SK-N-SH treated with all-trans-retinoic acid at 6 μM for 48 hours (cell line): ENCODE data around the gene PROM2.

Experiments used
- ATAC-seq: fragments of 200-7000 bp; cut with Tn5 transposase; 3 replicates; pipeline ENCODE4 v1.9.1; 2020; ENCODE audit warnings: mild to moderate bottlenecking, moderate library complexity
- ARNTL ChIP-seq: fragments of 450-650 bp; formaldehyde crosslinking; IDR thresholded peaks from 2 replicates; pipeline ENCODE4 v1.5.0; 2020; ENCODE audit warnings: low read depth, mild to moderate bottlenecking, moderate library complexity, borderline replicate concordance
- BACH2 ChIP-seq: fragments of 250-450 bp; sonication (Bioruptor Pico); IDR thresholded peaks from 2 replicates; pipeline ENCODE4 v1.9.0; 2021; ENCODE audit warnings: mild to moderate bottlenecking, borderline replicate concordance
- CSDC2 ChIP-seq: fragments of 250-450 bp; sonication (Bioruptor Pico); IDR thresholded peaks from 2 replicates; pipeline ENCODE4 v1.5.0; 2020; ENCODE audit warnings: mild to moderate bottlenecking, moderate library complexity
- ESRRG ChIP-seq: fragments of 250-450 bp; sonication (Bioruptor Pico); IDR thresholded peaks from 2 replicates; pipeline ENCODE4 v1.6.1; 2021; ENCODE audit warnings: mild to moderate bottlenecking
- GLIS3 ChIP-seq: fragments of 250-450 bp; sonication (Bioruptor Pico); IDR thresholded peaks from 2 replicates; pipeline ENCODE4 v1.5.0; 2020; ENCODE audit warnings: mild to moderate bottlenecking, moderate library complexity
- ISL1 ChIP-seq: fragments of 250-450 bp; sonication (Bioruptor Pico); IDR thresholded peaks from 2 replicates; pipeline ENCODE4 v2.1.2; 2022; ENCODE audit warnings: mild to moderate bottlenecking, moderate library complexity
- PPARA ChIP-seq: fragments of 250-450 bp; sonication (Bioruptor Pico); IDR thresholded peaks from 2 replicates; pipeline ENCODE4 v1.5.0; 2020; ENCODE audit warnings: mild to moderate bottlenecking, borderline replicate concordance
- RARB ChIP-seq: fragments of 250-450 bp; sonication (Bioruptor Pico); IDR thresholded peaks from 2 replicates; pipeline ENCODE4 v1.8.0; 2021; ENCODE audit warnings: mild to moderate bottlenecking, moderate library complexity
- SNAI2 ChIP-seq: fragments of 250-450 bp; sonication (Bioruptor Pico); IDR thresholded peaks from 2 replicates; pipeline ENCODE4 v1.5.0; 2020; ENCODE audit warnings: mild to moderate bottlenecking, moderate library complexity
- TCF4 ChIP-seq: fragments of 250-450 bp; sonication (Bioruptor Pico); IDR thresholded peaks from 2 replicates; pipeline ENCODE4 v1.8.0; 2021; ENCODE audit warnings: mild to moderate bottlenecking, moderate library complexity, borderline replicate concordance
- TOX ChIP-seq: fragments of 250-450 bp; sonication (Bioruptor Pico); IDR thresholded peaks from 2 replicates; pipeline ENCODE4 v1.8.0; 2021; ENCODE audit warnings: mild to moderate bottlenecking, moderate library complexity, borderline replicate concordance
- ZC3H10 ChIP-seq: fragments of 250-450 bp; sonication (Bioruptor Pico); IDR thresholded peaks from 2 replicates; pipeline ENCODE4 v1.5.1; 2021; ENCODE audit warnings: mild to moderate bottlenecking, moderate library complexity
- ZFP3 ChIP-seq: fragments of 250-450 bp; sonication (Bioruptor Pico); IDR thresholded peaks from 2 replicates; pipeline ENCODE4 v1.5.0; 2020; ENCODE audit warnings: mild to moderate bottlenecking, moderate library complexity
- ZFP30 ChIP-seq: fragments of 450-650 bp; formaldehyde crosslinking; IDR thresholded peaks from 2 replicates; pipeline ENCODE4 v1.5.0; 2022; ENCODE audit warnings: mild to moderate bottlenecking, moderate library complexity
- ZNF565 ChIP-seq: fragments of 450-650 bp; formaldehyde crosslinking; conservative IDR thresholded peaks from 2 replicates; pipeline ENCODE4 v1.5.0; 2020; ENCODE audit warnings: low read depth, mild to moderate bottlenecking, moderate library complexity
- ZNF70 ChIP-seq: fragments of 450-650 bp; formaldehyde crosslinking; IDR thresholded peaks from 2 replicates; pipeline ENCODE4 v1.5.0; 2020; ENCODE audit warnings: mild to moderate bottlenecking, moderate library complexity
- ZNF8 ChIP-seq: fragments of 450-650 bp; formaldehyde crosslinking; IDR thresholded peaks from 2 replicates; pipeline ENCODE4 v1.5.0; 2020; ENCODE audit warnings: mild to moderate bottlenecking, moderate library complexity
- TF ChIP-seq, protein P1 (sequence below): fragments of 250-450 bp; sonication (Bioruptor Pico); IDR thresholded peaks from 2 replicates; pipeline ENCODE4 v1.5.1; 2021; ENCODE audit warnings: mild to moderate bottlenecking, moderate library complexity
- TF ChIP-seq, protein P2 (sequence below): fragments of 250-450 bp; sonication (Bioruptor Pico); IDR thresholded peaks from 2 replicates; pipeline ENCODE4 v1.5.1; 2020; ENCODE audit warnings: low read depth, mild to moderate bottlenecking, moderate library complexity
- TF ChIP-seq, protein P3 (sequence below): fragments of 250-450 bp; sonication (Bioruptor Pico); IDR thresholded peaks from 2 replicates; pipeline ENCODE4 v1.8.0; 2020; ENCODE audit warnings: mild to moderate bottlenecking, moderate library complexity, borderline replicate concordance
- TF ChIP-seq, protein P4 (sequence below): fragments of 250-450 bp; sonication (Bioruptor Pico); IDR thresholded peaks from 2 replicates; pipeline ENCODE4 v1.8.0; 2021; ENCODE audit warnings: low read depth, mild to moderate bottlenecking, moderate library complexity, borderline replicate concordance

PROM2 gene

GRCh38 chr2:95276888-95277245 is 2.6 kb downstream of the PROM2 start:
- no peak for ATAC-seq
- TF ChIP-seq, protein P1, sequence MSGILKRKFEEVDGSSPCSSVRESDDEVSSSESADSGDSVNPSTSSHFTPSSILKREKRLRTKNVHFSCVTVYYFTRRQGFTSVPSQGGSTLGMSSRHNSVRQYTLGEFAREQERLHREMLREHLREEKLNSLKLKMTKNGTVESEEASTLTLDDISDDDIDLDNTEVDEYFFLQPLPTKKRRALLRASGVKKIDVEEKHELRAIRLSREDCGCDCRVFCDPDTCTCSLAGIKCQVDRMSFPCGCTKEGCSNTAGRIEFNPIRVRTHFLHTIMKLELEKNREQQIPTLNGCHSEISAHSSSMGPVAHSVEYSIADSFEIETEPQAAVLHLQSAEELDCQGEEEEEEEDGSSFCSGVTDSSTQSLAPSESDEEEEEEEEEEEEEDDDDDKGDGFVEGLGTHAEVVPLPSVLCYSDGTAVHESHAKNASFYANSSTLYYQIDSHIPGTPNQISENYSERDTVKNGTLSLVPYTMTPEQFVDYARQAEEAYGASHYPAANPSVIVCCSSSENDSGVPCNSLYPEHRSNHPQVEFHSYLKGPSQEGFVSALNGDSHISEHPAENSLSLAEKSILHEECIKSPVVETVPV (CRISPR knock-in tag): no peak
- TF ChIP-seq ZC3H10 (CRISPR knock-in tag) (no peak), ESRRG (no peak), ZFP30 (no peak), RARB (CRISPR knock-in tag) (no peak), TOX (CRISPR knock-in tag) (no peak), PPARA (CRISPR knock-in tag) (no peak), ZNF8 (CRISPR knock-in tag) (no peak), SNAI2 (CRISPR knock-in tag) (no peak), GLIS3 (CRISPR knock-in tag) (no peak), ZNF70 (no peak), CSDC2 (CRISPR knock-in tag) (no peak), ZNF565 (CRISPR knock-in tag) (no peak), ISL1 (CRISPR knock-in tag) (no peak)
- TF ChIP-seq, protein P2, sequence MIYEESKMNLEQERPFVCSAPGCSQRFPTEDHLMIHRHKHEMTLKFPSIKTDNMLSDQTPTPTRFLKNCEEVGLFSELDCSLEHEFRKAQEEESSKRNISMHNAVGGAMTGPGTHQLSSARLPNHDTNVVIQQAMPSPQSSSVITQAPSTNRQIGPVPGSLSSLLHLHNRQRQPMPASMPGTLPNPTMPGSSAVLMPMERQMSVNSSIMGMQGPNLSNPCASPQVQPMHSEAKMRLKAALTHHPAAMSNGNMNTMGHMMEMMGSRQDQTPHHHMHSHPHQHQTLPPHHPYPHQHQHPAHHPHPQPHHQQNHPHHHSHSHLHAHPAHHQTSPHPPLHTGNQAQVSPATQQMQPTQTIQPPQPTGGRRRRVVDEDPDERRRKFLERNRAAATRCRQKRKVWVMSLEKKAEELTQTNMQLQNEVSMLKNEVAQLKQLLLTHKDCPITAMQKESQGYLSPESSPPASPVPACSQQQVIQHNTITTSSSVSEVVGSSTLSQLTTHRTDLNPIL: no peak
- TF ChIP-seq, protein P3, sequence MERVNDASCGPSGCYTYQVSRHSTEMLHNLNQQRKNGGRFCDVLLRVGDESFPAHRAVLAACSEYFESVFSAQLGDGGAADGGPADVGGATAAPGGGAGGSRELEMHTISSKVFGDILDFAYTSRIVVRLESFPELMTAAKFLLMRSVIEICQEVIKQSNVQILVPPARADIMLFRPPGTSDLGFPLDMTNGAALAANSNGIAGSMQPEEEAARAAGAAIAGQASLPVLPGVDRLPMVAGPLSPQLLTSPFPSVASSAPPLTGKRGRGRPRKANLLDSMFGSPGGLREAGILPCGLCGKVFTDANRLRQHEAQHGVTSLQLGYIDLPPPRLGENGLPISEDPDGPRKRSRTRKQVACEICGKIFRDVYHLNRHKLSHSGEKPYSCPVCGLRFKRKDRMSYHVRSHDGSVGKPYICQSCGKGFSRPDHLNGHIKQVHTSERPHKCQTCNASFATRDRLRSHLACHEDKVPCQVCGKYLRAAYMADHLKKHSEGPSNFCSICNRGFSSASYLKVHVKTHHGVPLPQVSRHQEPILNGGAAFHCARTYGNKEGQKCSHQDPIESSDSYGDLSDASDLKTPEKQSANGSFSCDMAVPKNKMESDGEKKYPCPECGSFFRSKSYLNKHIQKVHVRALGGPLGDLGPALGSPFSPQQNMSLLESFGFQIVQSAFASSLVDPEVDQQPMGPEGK (CRISPR knock-in tag): no peak

DNA sequence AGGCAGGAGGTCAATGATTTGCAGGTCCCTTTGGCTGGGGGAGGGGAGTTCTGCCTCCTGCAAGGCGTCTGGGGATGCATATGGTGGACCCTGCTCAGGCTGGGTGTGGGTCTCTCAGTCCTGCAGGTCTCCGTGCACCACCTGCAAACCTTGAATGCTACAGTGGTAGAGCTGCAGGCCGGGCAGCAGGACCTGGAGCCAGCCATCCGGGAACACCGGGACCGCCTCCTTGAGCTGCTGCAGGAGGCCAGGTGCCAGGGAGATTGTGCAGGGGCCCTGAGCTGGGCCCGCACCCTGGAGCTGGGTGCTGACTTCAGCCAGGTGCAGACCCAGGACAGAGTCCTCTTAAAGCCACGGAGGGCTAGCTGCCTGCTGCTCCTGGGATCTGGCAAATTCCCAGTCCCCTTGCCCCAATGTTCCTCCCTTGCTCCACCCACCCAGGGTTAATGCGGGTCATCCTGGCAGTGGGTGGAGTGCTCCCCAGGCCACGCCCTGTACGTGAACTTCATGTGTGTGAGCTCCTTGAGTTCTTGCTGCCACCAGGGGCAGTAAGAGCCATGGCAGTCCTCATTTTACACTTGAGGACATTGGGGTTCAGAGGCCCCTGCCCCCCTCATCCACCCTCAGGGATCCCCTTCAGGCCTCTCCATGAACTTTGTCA is 3.1 kb downstream of the PROM2 start:
- no peak for ATAC-seq
- TF ChIP-seq ZFP30 (no peak), ZFP3 (CRISPR knock-in tag) (no peak), ZNF8 (CRISPR knock-in tag) (no peak), CSDC2 (CRISPR knock-in tag) (no peak), TOX (CRISPR knock-in tag) (no peak), ESRRG (no peak), ZNF565 (CRISPR knock-in tag) (no peak), RARB (CRISPR knock-in tag) (no peak), ISL1 (CRISPR knock-in tag) (no peak), ZNF70 (no peak), SNAI2 (CRISPR knock-in tag) (no peak)

GRCh38 chr2:95278051-95278471 is 3.8 kb downstream of the PROM2 start:
- ATAC-seq: no peak
- TF ChIP-seq CSDC2 (CRISPR knock-in tag) (no peak), ZNF8 (CRISPR knock-in tag) (no peak), ZNF565 (CRISPR knock-in tag) (no peak), ESRRG (no peak), PPARA (CRISPR knock-in tag) (no peak), ARNTL (CRISPR knock-in tag) (no peak), ZFP3 (CRISPR knock-in tag) (no peak), BACH2 (CRISPR knock-in tag) (no peak)
- TF ChIP-seq, all 23 proteins: peak for 0

GRCh38 chr2:95278637-95279225 is 4.5 kb downstream of the PROM2 start:
- ATAC-seq: no peak
- TF ChIP-seq BACH2 (CRISPR knock-in tag) (no peak), ZNF70 (no peak), ARNTL (CRISPR knock-in tag) (no peak), ISL1 (CRISPR knock-in tag) (no peak), CSDC2 (CRISPR knock-in tag) (no peak), ESRRG (no peak), ZNF8 (CRISPR knock-in tag) (no peak), TCF4 (CRISPR knock-in tag) (no peak), ZFP30 (no peak), GLIS3 (CRISPR knock-in tag) (no peak)
- TF ChIP-seq, protein P2: no peak
- TF ChIP-seq, protein P1 (CRISPR knock-in tag): no peak
- TF ChIP-seq, protein P3 (CRISPR knock-in tag): no peak
- TF ChIP-seq, protein P4, sequence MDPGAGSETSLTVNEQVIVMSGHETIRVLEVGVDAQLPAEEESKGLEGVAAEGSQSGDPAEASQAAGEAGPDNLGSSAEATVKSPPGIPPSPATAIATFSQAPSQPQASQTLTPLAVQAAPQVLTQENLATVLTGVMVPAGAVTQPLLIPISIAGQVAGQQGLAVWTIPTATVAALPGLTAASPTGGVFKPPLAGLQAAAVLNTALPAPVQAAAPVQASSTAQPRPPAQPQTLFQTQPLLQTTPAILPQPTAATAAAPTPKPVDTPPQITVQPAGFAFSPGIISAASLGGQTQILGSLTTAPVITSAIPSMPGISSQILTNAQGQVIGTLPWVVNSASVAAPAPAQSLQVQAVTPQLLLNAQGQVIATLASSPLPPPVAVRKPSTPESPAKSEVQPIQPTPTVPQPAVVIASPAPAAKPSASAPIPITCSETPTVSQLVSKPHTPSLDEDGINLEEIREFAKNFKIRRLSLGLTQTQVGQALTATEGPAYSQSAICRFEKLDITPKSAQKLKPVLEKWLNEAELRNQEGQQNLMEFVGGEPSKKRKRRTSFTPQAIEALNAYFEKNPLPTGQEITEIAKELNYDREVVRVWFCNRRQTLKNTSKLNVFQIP (CRISPR knock-in tag): no peak
